Breast epithelium (tissue), 4 donors: ENCODE data around the gene ZNF618. TPM values are rescaled to one million over a fixed set of nuclear protein-coding genes. Genes with fewer than 3 reads are reported as not detected.

Experiments
- DNase-seq, 2 donors: peaks; one replicate each; pipeline ENCODE4 v3.0.0-alpha.2; 2019; ENCODE audit warnings: low spot score in 2 of 2
- H3K27ac ChIP-seq, 2 donors: fragments of 200-600 bp; sonication (generic) in 1 of 2; one replicate each; pipeline ENCODE4 v1.5.1; 2016 to 2019; ENCODE audit warnings: mild to moderate bottlenecking in 1 of 2
- H3K27me3 ChIP-seq, 2 donors: fragments of 200-600 bp; sonication (generic) in 1 of 2; one replicate each; pipeline versions ENCODE4 v1.5.1 to v1.6.0; 2017 to 2019; ENCODE audit warnings: control low read depth in 1 of 2, mild to moderate bottlenecking in 1 of 2
- H3K36me3 ChIP-seq: fragments of 200-600 bp; one replicate; pipeline ENCODE4 v1.5.1; 2019
- H3K4me1 ChIP-seq, 2 donors: fragments of 200-600 bp; sonication (generic); one replicate each; pipeline ENCODE4 v1.5.1; 2016 to 2019; ENCODE audit warnings: control low read depth in 1 of 2
- H3K4me3 ChIP-seq, 3 donors: fragments of 200-600 bp; sonication (generic); 1 replicate in 2 of 3; 2 replicates in 1 of 3; pipeline ENCODE4 v1.5.1; 2016 to 2019; ENCODE audit warnings: mild to moderate bottlenecking in 3 of 3, moderate library complexity in 2 of 3
- H3K9me3 ChIP-seq, 2 donors: fragments of 200-600 bp; sonication (generic) in 1 of 2; one replicate each; pipeline ENCODE4 v1.5.1; 2016 to 2019; ENCODE audit warnings: control low read depth in 1 of 2
- CTCF ChIP-seq, 3 donors: fragments of 450-650 bp; IDR thresholded peaks; one replicate each; pipeline ENCODE4 v1.5.1; 2016 to 2017; ENCODE audit warnings: antibody characterized with exemption in 3 of 3, mild to moderate bottlenecking in 3 of 3, moderate library complexity in 3 of 3
- POLR2A ChIP-seq: fragments of 450-650 bp; IDR thresholded peaks from one replicate; pipeline ENCODE4 v1.6.1; 2016; ENCODE audit warnings: antibody characterized with exemption, mild to moderate bottlenecking, moderate library complexity
- POLR2AphosphoS5 ChIP-seq, 3 donors: sonication (generic); formaldehyde crosslinking; IDR thresholded peaks; one replicate each; pipeline ENCODE4 v1.6.1; 2017; ENCODE audit warnings: antibody characterized with exemption in 3 of 3
- intact Hi-C: fragments of 100-400 bp; cut with DNase I; formaldehyde crosslinking; loops from one replicate; pipeline ENCODE4 v1.15.1; 2023; ENCODE audit warnings: low total_unique reads
- total RNA-seq, 3 donors: library from RNA; depleted of rRNA; stranded (reverse); fragments of >200 nt; gene quantifications; one replicate each; pipeline ENCODE4 v1.1.0, GENCODE V29; 2016

ZNF618 gene
- total RNA-seq, 3 donors from 2014 or later, result 4.6 to 11.8 (median 10.4) TPM

DNA sequence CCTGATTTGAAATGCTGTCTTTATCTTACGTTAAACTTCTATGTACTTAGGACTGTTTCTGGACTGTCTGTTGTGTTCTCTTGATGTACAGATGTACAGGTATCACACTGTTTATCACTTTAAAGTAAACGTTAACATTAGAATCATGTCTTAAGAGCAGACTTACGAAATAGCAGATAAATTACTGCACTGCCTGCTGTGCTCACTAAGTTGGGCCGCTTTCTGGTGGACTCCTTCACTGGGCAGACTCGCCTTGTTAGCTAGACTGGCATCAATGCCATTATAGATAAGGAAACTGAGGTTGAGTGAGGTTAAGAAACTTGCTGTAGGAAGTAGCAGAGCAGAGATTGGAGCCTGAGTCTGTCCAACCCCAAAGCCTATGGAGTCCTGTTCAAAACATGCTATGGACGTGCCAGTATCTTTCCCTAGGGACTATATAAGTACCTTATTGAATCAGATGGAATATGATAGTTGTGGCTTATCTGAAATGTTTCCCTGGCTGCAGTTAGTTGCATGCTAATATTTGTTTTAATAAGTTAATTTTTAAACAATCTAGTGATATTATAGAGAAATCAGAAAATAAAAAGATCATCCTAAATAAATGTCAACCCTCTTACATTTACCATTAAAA lies 16.9 kb downstream of the ZNF618 start:
- no peaks in the 10 kb centered on the region for H3K36me3 ChIP-seq
- no peaks in the 10 kb centered on the region for H3K9me3 ChIP-seq
- H3K4me1 ChIP-seq, result no peaks in the 10 kb centered on the region
- H3K4me3 ChIP-seq, result no peak overlapping the region
- intact Hi-C loops, result no loop called here
- DNase-seq, result no peak
- no peaks in the 10 kb centered on the region for H3K27me3 ChIP-seq
- H3K27ac ChIP-seq, result no peak overlapping the region
- TF ChIP-seq POLR2AphosphoS5 (IDR thresholded peaks at IDR 0.05), result no peak

- no peak overlapping the region for H3K4me3 ChIP-seq
- no peak for DNase-seq
- intact Hi-C loops, result no loop called here
- no peaks in the 10 kb centered on the region for H3K4me1 ChIP-seq
- H3K27me3 ChIP-seq, result no peaks in the 10 kb centered on the region
- no peaks in the 10 kb centered on the region for H3K36me3 ChIP-seq
- H3K27ac ChIP-seq, result no peak overlapping the region
- TF ChIP-seq POLR2AphosphoS5 (IDR thresholded peaks at IDR 0.05) (no peak), POLR2A (no peak), CTCF (IDR thresholded peaks at IDR 0.05) (no peak)
- H3K9me3 ChIP-seq, result no peaks in the 10 kb centered on the region
Measured at GRCh38 chr9:113894166-113894565, 18.1 kb downstream of the ZNF618 start.

- intact Hi-C loops, result no loop called here
- DNase-seq, result no peak
- Histone ChIP-seq H3K36me3 (no peaks in the 10 kb centered on the region), H3K27ac (no peak overlapping the region), H3K9me3 (no peaks in the 10 kb centered on the region), H3K27me3 (no peaks in the 10 kb centered on the region), H3K4me3 (no peak overlapping the region), H3K4me1 (no peaks in the 10 kb centered on the region)
- TF ChIP-seq POLR2A (no peak), CTCF (IDR thresholded peaks at IDR 0.05) (no peak), POLR2AphosphoS5 (IDR thresholded peaks at IDR 0.05) (no peak)
Measured at GRCh38 chr9:113895526-113895925, 19.4 kb downstream of the ZNF618 start.

- TF ChIP-seq POLR2AphosphoS5 (IDR thresholded peaks at IDR 0.05) (no peak), CTCF (IDR thresholded peaks at IDR 0.05) (no peak), POLR2A (no peak)
- Histone ChIP-seq H3K9me3 (no peaks in the 10 kb centered on the region), H3K27ac (no peak overlapping the region), H3K27me3 (no peaks in the 10 kb centered on the region), H3K36me3 (no peaks in the 10 kb centered on the region), H3K4me1 (no peaks in the 10 kb centered on the region), H3K4me3 (no peak overlapping the region)
- intact Hi-C loops, result no loop called here
- DNase-seq, result no peak
Measured at GRCh38 chr9:113896713-113897112, 20.6 kb downstream of the ZNF618 start.

- Histone ChIP-seq H3K9me3 (peaks cover 0 to under 1% of the 10 kb centered on the region in 2 donors), H3K4me1 (no peaks in the 10 kb centered on the region), H3K27me3 (no peaks in the 10 kb centered on the region), H3K27ac (no peak overlapping the region), H3K36me3 (no peaks in the 10 kb centered on the region), H3K4me3 (no peak overlapping the region)
- intact Hi-C loops, result no loop called here
- DNase-seq, result no peak
- TF ChIP-seq POLR2A (no peak), CTCF (IDR thresholded peaks at IDR 0.05) (no peak), POLR2AphosphoS5 (IDR thresholded peaks at IDR 0.05) (no peak)
Measured at GRCh38 chr9:113898151-113898550, 22.0 kb downstream of the ZNF618 start.

GRCh38 chr9:113898596-113898995 lies 22.5 kb downstream of the ZNF618 start:
- H3K27me3 ChIP-seq, result no peaks in the 10 kb centered on the region
- peaks cover 0 to 5% of the 10 kb centered on the region in 2 donors for H3K9me3 ChIP-seq
- H3K4me1 ChIP-seq, result no peaks in the 10 kb centered on the region
- DNase-seq, result no peak
- intact Hi-C loops, result no loop called here
- no peak overlapping the region for H3K4me3 ChIP-seq
- TF ChIP-seq POLR2AphosphoS5 (IDR thresholded peaks at IDR 0.05) (no peak), CTCF (IDR thresholded peaks at IDR 0.05) (no peak), POLR2A (no peak)
- H3K27ac ChIP-seq, result no peak overlapping the region
- no peaks in the 10 kb centered on the region for H3K36me3 ChIP-seq
